Measurements from ENCODE around the gene GLB1L2. TPM values are rescaled to one million over a fixed set of nuclear protein-coding genes. Genes with fewer than 3 reads are reported as not detected.

Gene GLB1L2
- total and polyA plus RNA-seq, 2 of the 13 experiments (the other 11 are each of a cell fraction or from before 2014, with no cell fraction given), result 0.59 to 0.69 TPM

GRCh38 chr11:134372536-134372935 is 40.7 kb downstream of the GLB1L2 start:
- in situ Hi-C loops (cut with HindIII; ENCODE audit: extremely low pct_ligation_motif_present, low pct_unique_long_range_greater_than_20kb) (no loop called here), intact Hi-C loops (cut with micrococcal nuclease; ENCODE audit: unreplicated experiment) (no loop called here)
- CTCF ChIA-PET (ENCODE audit: low intra/inter-chr PET ratio, low total read pairs), result no interaction called here
- Histone ChIP-seq H3K9me3 (ENCODE audit: low read length) (no peaks in the 10 kb centered on the region), H3K27ac (ENCODE audit: extremely low read length, insufficient read depth, low read length) (no peak overlapping the region), H3K4me2 (ENCODE audit: low read depth, low read length) (no peak overlapping the region), H4K20me1 (ENCODE audit: insufficient read depth, low read length) (no peaks in the 10 kb centered on the region), H3K4me3 (replicated peaks in 1 of 3; ENCODE audit: insufficient read depth in 1 of 3, low read depth in 2 of 3, low read length in 3 of 3) (no peak overlapping the region), H3K79me2 (ENCODE audit: insufficient read depth, low read length) (no peaks in the 10 kb centered on the region), H3K4me1 (ENCODE audit: insufficient read depth, low read length) (no peaks in the 10 kb centered on the region), H3K36me3 (replicated peaks in 1 of 2; ENCODE audit: control insufficient read depth in 1 of 2, insufficient read depth in 2 of 2, low read length in 2 of 2) (no peaks in the 10 kb centered on the region), H3K9ac (ENCODE audit: insufficient read depth, low read depth, low read length) (no peak overlapping the region), H2AFZ (ENCODE audit: low read length) (no peak overlapping the region), H3K27me3 (ENCODE audit: control insufficient read depth in 1 of 2, insufficient read depth in 2 of 2, low read length in 2 of 2) (peaks cover 12 to 48% of the 10 kb centered on the region in 2 experiments; a peak in 4 of 5 replicates)
- no TSS peak for BruUV-seq (replicated peaks)
- FAIRE-seq (no peak), ATAC-seq (no peak), DNase-seq (ENCODE audit: low spot score) (no peak)
- 73% methylated on average over 4 of the region's 10 CpGs for WGBS (ENCODE audit: low lambda C conversion rate)
- POLR2A ChIA-PET, result no interaction called here
- TF ChIP-seq THRA (CRISPR knock-in tag; IDR thresholded peaks at IDR 0.05; ENCODE audit: borderline replicate concordance) (no peak), ZBTB40 (IDR thresholded peaks at IDR 0.05) (no peak), ZBTB40 (CRISPR knock-in tag; IDR thresholded peaks at IDR 0.05) (no peak), BRCA1 (CRISPR knock-in tag; IDR thresholded peaks at IDR 0.05) (no peak), ZNF33A (CRISPR knock-in tag; IDR thresholded peaks at IDR 0.05; ENCODE audit: borderline replicate concordance) (no peak), ZKSCAN8 (CRISPR knock-in tag; IDR thresholded peaks at IDR 0.05; ENCODE audit: borderline replicate concordance) (no peak), RELA (CRISPR knock-in tag; IDR thresholded peaks at IDR 0.05) (no peak), ZNF816 (CRISPR knock-in tag; IDR thresholded peaks at IDR 0.05; ENCODE audit: borderline replicate concordance) (no peak), ZNF224 (CRISPR knock-in tag; IDR thresholded peaks at IDR 0.05) (no peak), ZSCAN5A (CRISPR knock-in tag; IDR thresholded peaks at IDR 0.05; ENCODE audit: borderline replicate concordance) (no peak), CREB1 (IDR thresholded peaks at IDR 0.05) (no peak), CREB1 (CRISPR knock-in tag; IDR thresholded peaks at IDR 0.05) (no peak), ZNF614 (CRISPR knock-in tag; IDR thresholded peaks at IDR 0.05; ENCODE audit: borderline replicate concordance) (no peak)
